Measurements from ENCODE around the gene PRR3. TPM values are rescaled to one million over a fixed set of nuclear protein-coding genes. Genes with fewer than 3 reads are reported as not detected.

PRR3 gene
- total and polyA plus RNA-seq, 9 of the 15 experiments (the other 6 are each of a cell fraction or from before 2014, with no cell fraction given): 23.5 to 59.6 (median 28.8) TPM

GRCh38 chr6:30564114-30564513, 7.0 kb downstream of the PRR3 start (continued):
- TF ChIP-seq SMAD2 (IDR thresholded peaks at IDR 0.05; ENCODE audit: low read depth, low read length) (no peak), KLF6 (CRISPR knock-in tag; IDR thresholded peaks at IDR 0.05; ENCODE audit: borderline replicate concordance) (no peak), CAMTA2 (CRISPR knock-in tag; conservative IDR thresholded peaks at IDR 0.05) (no peak), FOXK2 (conservative IDR thresholded peaks at IDR 0.05 in 1 of 2, IDR thresholded peaks at IDR 0.05 in 1 of 2; ENCODE audit: low read depth in 2 of 2) (no peak), POLR2G (IDR thresholded peaks at IDR 0.05; ENCODE audit: low read depth, low read length) (0 out of 2 replicates have a peak, but pooled peaks have one; percentile 4), NELFE (IDR thresholded peaks at IDR 0.05; ENCODE audit: insufficient read depth, insufficient read length) (no peak), ZNF212 (CRISPR knock-in tag; IDR thresholded peaks at IDR 0.05) (no peak), ZNF507 (tag; conservative IDR thresholded peaks at IDR 0.05) (no peak), ATF3 (IDR thresholded peaks at IDR 0.05) (no peak), ATF3 (CRISPR knock-in tag; conservative IDR thresholded peaks at IDR 0.05) (no peak), ETV5 (CRISPR knock-in tag; IDR thresholded peaks at IDR 0.05; ENCODE audit: low read depth) (no peak)

- ATAC-seq (no peak), FAIRE-seq (no peak), DNase-seq (ENCODE audit: extremely low read depth in 1 of 4, low spot score in 3 of 4) (no peak)
- ChIA-PET POLR2A (interaction anchor here (0.7 to 3.0 kb wide), 4 partner anchors 9 to 48 kb away, joined by 3 to 41 read pairs (median 4); partner anchors contain the start of genes GNL1 and PRR3), CTCF (ENCODE audit: low intra/inter-chr PET ratio) (no interaction called here)
- Histone ChIP-seq H2AFZ (ENCODE audit: low read depth, low read length) (no peak overlapping the region), H3K9me1 (ENCODE audit: control insufficient read depth, insufficient read depth, low read length) (no peaks in the 10 kb centered on the region), H3K4me2 (ENCODE audit: insufficient read depth, low read length) (no peak overlapping the region), H3K9ac (ENCODE audit: insufficient read depth in 1 of 2, low read depth in 2 of 2, low read length in 2 of 2) (no peak overlapping the region), H3K9me3 (replicated peaks; ENCODE audit: control insufficient read depth, insufficient read depth, low read depth, low read length) (no peaks in the 10 kb centered on the region), H3K27ac (ENCODE audit: extremely low read depth, low read depth, low read length) (0 out of 3 replicates have a peak overlapping the region, but pooled peaks have one; percentile 17), H3K36me3 (ENCODE audit: control insufficient read depth, insufficient read depth, low read length) (peaks cover 44% of the 10 kb centered on the region), H4K20me1 (replicated peaks; ENCODE audit: control insufficient read depth, insufficient read depth, low read length) (no peaks in the 10 kb centered on the region), H3K79me2 (ENCODE audit: control insufficient read depth, insufficient read depth, low read length) (peaks cover 23% of the 10 kb centered on the region), H3K4me1 (replicated peaks in 1 of 2; ENCODE audit: control insufficient read depth in 2 of 2, insufficient read depth in 2 of 2, low read length in 2 of 2) (peaks cover 4 to 15% of the 10 kb centered on the region in 2 experiments; a peak in 4 of 5 replicates), H3K4me3 (no peak overlapping the region), H3K27me3 (ENCODE audit: control insufficient read depth in 2 of 2, insufficient read depth in 2 of 2, low read length in 2 of 2) (no peaks in the 10 kb centered on the region)
- intact Hi-C loops (cut with micrococcal nuclease): no loop called here
- BruUV-seq (replicated peaks): no TSS peak
- in situ Hi-C loops (cut with MboI): no loop called here
- TF ChIP-seq NFIC (IDR thresholded peaks at IDR 0.05) (peak; percentile 22; the same call in 1 of the 2 replicates), MEIS2 (IDR thresholded peaks at IDR 0.05; ENCODE audit: partially characterized antibody) (peak; percentile 35), PBX2 (CRISPR knock-in tag; IDR thresholded peaks at IDR 0.05; ENCODE audit: low read depth) (no peak), PBX2 (tag; conservative IDR thresholded peaks at IDR 0.05; ENCODE audit: low read depth) (peak; percentile 46; the same call in 1 of the 2 replicates), MCM7 (IDR thresholded peaks at IDR 0.05) (no peak), ZNF3 (CRISPR knock-in tag; IDR thresholded peaks at IDR 0.05) (no peak)
These were observed 8.7 kb downstream of the PRR3 start for GRCh38 chr6:30565772-30566171.
